ENCODE data around the gene PATL2.
"Not testable (repeated sequence)": the region's sequence is repeated elsewhere in the genome, so short reads cannot be mapped to it uniquely, and the experiment has no call there.

PATL2 gene

GRCh38 chr15:44711096-44711742 lies at the start of gene PATL2, which contains the start of gene B2M:
Gene PATL2, minus strand, starts transcription at chr15:44711323. Its CDS starts 34,833 bp downstream, at chr15:44676490.
Gene B2M, plus strand, starts transcription at chr15:44711517. Its CDS starts 30 bp downstream, at chr15:44711547.
- peak; percentile 88 for DNase-seq (ENCODE audit: low read depth)

GRCh38 chr15:44753345-44753744 lies 42.2 kb upstream of the PATL2 start:
- no peak for DNase-seq (ENCODE audit: low read depth)

GRCh38 chr15:44743454-44743853 lies 32.3 kb upstream of the PATL2 start:
- DNase-seq (ENCODE audit: low read depth), result not testable (repeated sequence)

GRCh38 chr15:44739222-44739847 lies 28.2 kb upstream of the PATL2 start:
- not testable (repeated sequence) for DNase-seq (ENCODE audit: low read depth)

- DNase-seq (ENCODE audit: low read depth), result no peak
These were observed 27.3 kb upstream of the PATL2 start for GRCh38 chr15:44738340-44738984.

GRCh38 chr15:44736181-44736765 lies 25.1 kb upstream of the PATL2 start, which contains the start of gene TRIM69:
Gene TRIM69, plus strand, starts transcription at chr15:44736528. Its CDS starts 177 bp downstream, at chr15:44736705.
- DNase-seq (ENCODE audit: low read depth), result no peak

- no peak for DNase-seq (ENCODE audit: low read depth)
These were observed 24.5 kb upstream of the PATL2 start for GRCh38 chr15:44735482-44736180.

GRCh38 chr15:44734839-44735481 lies 23.8 kb upstream of the PATL2 start:
- DNase-seq (ENCODE audit: low read depth), result no peak

GRCh38 chr15:44729408-44730127 lies 18.4 kb upstream of the PATL2 start:
- DNase-seq (ENCODE audit: low read depth), result no peak

- DNase-seq (ENCODE audit: low read depth), result peak; percentile 97
These were observed 17.7 kb upstream of the PATL2 start for GRCh38 chr15:44728576-44729407.

GRCh38 chr15:44728232-44728575 lies 17.1 kb upstream of the PATL2 start:
- not testable (repeated sequence) for DNase-seq (ENCODE audit: low read depth)

- DNase-seq (ENCODE audit: low read depth), result no peak
These were observed 16.5 kb upstream of the PATL2 start for GRCh38 chr15:44727485-44728231.

GRCh38 chr15:44726568-44727484 lies 15.7 kb upstream of the PATL2 start:
- peak; percentile 92 for DNase-seq (ENCODE audit: low read depth)

GRCh38 chr15:44726136-44726535 lies 15.0 kb upstream of the PATL2 start:
- no peak for DNase-seq (ENCODE audit: low read depth)

- no peak for DNase-seq (ENCODE audit: low read depth)
These were observed 10.9 kb upstream of the PATL2 start for GRCh38 chr15:44722011-44722410.

- no peak for DNase-seq (ENCODE audit: low read depth)
These were observed 9.5 kb upstream of the PATL2 start for GRCh38 chr15:44720460-44721176.

- not testable (repeated sequence) for DNase-seq (ENCODE audit: low read depth)
These were observed 8.9 kb upstream of the PATL2 start for GRCh38 chr15:44720000-44720435.

Data from non-pigmented ciliary epithelial cell (primary cell).